ENCODE results near the gene GPR31.

DNA sequence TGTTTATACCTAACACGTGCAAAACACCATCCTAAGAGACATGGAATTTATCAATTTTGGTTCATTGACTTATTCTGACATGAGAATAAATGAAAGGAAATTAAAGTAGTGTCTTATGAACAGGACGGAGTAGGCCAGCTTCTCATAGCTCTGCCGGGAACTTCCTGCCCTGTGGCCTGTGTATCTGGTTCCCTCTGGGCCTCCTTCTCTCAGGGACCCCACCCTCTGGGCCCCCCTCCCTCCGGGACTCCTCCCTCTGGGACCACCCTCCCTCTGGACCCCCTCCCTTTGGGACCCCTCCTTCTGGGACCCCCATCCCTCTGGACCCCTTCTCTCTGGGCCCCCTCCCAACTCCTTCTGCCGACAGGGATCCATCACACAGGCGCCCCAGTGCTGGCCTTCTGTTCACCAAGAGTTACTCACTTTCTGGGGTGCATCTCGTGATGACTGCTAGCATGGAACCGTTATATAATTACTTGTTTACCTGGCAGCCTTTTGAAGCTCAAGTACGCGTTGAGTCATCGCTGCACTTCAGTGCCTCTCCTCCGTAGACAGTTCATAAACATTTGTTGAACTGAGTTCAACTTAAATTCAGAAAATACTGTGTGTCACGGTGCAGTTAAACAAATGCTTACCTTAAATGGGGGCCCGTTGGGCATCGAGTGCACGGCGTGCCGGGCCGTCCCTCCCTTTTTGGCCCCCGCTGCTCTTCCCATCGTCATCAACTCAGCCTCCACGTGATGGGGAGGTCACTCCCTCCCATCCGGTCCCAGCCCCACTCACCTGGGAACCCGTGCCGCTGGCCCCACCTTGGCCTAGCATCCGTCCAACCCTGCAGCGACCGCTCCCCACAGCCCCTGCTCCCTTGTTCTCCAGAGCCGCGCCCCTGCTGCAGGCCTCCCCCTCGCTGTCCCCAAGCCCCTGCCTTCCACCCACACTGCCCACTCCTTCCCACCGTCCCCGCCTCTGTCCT, 26.8 kb downstream of the GPR31 start:
- TF ChIP-seq EZH2phosphoT487 (IDR thresholded peaks at IDR 0.05; ENCODE audit: borderline replicate concordance, low read length): no peak
- TF ChIP-seq, protein P1, sequence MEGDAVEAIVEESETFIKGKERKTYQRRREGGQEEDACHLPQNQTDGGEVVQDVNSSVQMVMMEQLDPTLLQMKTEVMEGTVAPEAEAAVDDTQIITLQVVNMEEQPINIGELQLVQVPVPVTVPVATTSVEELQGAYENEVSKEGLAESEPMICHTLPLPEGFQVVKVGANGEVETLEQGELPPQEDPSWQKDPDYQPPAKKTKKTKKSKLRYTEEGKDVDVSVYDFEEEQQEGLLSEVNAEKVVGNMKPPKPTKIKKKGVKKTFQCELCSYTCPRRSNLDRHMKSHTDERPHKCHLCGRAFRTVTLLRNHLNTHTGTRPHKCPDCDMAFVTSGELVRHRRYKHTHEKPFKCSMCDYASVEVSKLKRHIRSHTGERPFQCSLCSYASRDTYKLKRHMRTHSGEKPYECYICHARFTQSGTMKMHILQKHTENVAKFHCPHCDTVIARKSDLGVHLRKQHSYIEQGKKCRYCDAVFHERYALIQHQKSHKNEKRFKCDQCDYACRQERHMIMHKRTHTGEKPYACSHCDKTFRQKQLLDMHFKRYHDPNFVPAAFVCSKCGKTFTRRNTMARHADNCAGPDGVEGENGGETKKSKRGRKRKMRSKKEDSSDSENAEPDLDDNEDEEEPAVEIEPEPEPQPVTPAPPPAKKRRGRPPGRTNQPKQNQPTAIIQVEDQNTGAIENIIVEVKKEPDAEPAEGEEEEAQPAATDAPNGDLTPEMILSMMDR (IDR thresholded peaks at IDR 0.05; ENCODE audit: low read depth, low read length, poor library complexity, severe bottlenecking): no peak

All from DOHH2 (cell line).